CD4-positive, alpha-beta T cell treated with Interleukin-15 for 1 hour (primary cell): ENCODE measurements around the gene SLC26A9.
"Not testable (repeated sequence)": the region's sequence is repeated elsewhere in the genome, so short reads cannot be mapped to it uniquely, and the experiment has no call there.

Source experiments
- DNase-seq: peaks from one replicate; pipeline ENCODE4 v3.0.0-alpha.2; 2020

The SLC26A9 gene

DNA sequence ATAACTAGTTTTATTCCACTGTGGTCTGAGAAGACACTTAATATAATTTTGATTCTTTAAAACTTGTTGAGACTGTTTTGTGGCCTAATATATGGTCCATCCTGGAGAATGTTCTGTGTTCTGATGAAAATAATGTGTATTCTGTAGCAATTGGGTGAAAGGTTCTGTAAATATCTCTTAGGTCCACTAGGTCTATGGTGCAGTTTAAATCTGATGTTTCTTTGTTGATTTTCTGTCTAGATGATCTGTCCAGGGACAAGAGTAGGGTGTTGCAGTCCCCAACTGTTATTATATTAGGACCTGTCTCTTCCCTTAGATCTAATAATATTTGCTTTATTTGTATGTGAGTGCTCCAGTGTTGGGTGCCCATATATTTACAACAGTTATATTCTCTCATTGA is 59.5 kb downstream of the SLC26A9 start:
- DNase-seq = no peak

DNA sequence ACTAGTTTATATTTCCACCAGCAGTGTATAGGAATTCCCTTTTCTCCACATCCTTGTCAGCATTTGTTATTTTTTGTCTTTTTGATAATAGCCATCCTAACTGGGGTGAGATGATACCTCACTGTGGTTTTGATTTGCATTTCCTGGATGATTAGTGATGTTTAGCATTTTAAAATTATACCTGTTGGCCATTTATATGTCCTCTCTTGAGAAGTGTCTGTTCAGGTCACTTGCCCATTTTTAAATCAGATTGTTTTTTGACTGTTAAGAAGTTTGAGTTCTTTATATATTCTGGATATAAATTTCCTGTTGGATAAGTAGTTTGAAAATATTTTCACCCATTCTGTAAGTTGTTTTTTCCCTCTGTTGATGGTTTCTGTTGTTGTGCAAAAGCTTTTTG is 62.3 kb downstream of the SLC26A9 start:
- no peak for DNase-seq

DNA sequence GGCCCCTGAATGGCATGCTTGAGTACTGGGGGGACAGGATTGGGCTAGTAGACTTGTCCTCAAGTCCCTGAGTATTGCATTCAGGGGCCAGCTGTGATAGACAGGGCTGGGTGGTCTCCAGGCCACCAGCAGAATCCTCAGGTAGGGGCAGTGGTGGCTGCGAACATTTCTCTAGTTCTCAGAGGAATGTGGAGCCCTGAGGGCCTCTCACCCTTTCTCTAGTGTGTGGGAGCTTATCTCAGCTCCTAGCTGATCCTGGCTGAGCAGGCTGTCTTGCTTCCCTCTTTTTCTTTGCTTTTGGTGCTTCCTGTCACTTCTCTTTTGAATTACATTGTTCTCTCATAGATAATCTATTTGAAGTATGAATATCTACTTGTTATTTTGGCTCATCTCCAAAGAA is 63.3 kb downstream of the SLC26A9 start:
- DNase-seq = no peak

- no peak for DNase-seq
Measured at GRCh38 chr1:205878026-205878425, 65.2 kb downstream of the SLC26A9 start.

DNA sequence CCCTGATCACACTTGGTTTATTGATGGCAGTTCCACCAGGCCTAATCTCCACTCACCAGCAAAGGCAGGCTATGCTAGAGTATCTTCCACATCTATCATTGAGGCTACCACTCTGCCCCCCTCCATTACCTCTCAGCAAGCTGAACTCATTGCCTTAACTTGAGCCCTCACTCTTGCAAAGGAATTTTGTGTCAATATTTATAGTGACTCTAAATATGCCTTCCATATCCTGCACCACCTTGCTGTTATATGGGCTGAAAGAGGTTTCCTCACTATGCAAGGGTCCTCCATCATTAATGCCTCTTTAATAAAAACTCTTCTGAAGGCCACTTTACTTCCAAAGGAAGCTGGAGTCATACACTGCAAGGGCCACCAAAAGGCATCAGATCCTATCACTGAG is 70.1 kb downstream of the SLC26A9 start:
- not testable (repeated sequence) for DNase-seq

DNA sequence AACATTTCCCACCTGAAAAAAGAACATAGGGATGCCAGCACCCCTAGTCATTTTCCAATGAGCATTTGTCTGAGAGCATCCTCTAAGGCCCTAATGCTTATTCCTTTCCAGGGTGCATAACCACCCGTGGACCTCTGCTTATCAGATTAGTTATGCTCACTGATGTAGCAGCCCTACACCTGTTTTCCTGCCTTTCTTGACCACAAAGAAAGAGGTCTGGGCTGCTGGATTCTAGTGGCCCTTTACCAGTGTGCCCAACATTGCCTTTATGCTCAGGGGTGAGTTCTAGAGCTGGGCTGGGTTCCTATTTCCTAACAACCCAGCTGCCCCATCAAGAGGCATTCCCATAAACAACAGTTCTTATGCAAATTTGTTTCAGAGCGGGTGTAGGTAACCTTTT is 73.0 kb downstream of the SLC26A9 start:
- DNase-seq = no peak
